Glutamatergic neuron (in vitro differentiated cells): Measurements from ENCODE around the gene RAB31. TPM values are rescaled to one million over a fixed set of nuclear protein-coding genes. Genes with fewer than 3 reads are reported as not detected.

Experiments used
- DNase-seq: peaks from one replicate; pipeline ENCODE4 v3.0.0; 2022
- H3K27ac Mint-ChIP-seq: one replicate; pipeline ENCODE4 v1.8.0; 2020; ENCODE audit warnings: mild to moderate bottlenecking, mixed read lengths, inconsistent platforms; ENCODE audit not compliant: unreplicated experiment
- H3K27me3 Mint-ChIP-seq: one replicate; pipeline ENCODE4 v1.8.0; 2020; ENCODE audit warnings: mild to moderate bottlenecking, moderate library complexity, mixed read lengths, inconsistent platforms; ENCODE audit not compliant: unreplicated experiment
- H3K36me3 Mint-ChIP-seq: one replicate; pipeline ENCODE4 v1.8.0; 2020; ENCODE audit warnings: mild to moderate bottlenecking, mixed read lengths, inconsistent platforms; ENCODE audit not compliant: unreplicated experiment
- H3K4me1 Mint-ChIP-seq: one replicate; pipeline ENCODE4 v1.8.0; 2020; ENCODE audit warnings: mild to moderate bottlenecking, low read depth, mixed read lengths, inconsistent platforms; ENCODE audit not compliant: unreplicated experiment
- H3K4me3 Mint-ChIP-seq: one replicate; pipeline ENCODE4 v1.8.0; 2020; ENCODE audit warnings: mild to moderate bottlenecking, mixed read lengths, inconsistent platforms; ENCODE audit not compliant: unreplicated experiment
- H3K9me3 Mint-ChIP-seq: one replicate; pipeline ENCODE4 v1.8.0; 2020; ENCODE audit warnings: mild to moderate bottlenecking, moderate library complexity, mixed read lengths, inconsistent platforms; ENCODE audit not compliant: unreplicated experiment
- CTCF ChIP-seq: fragments of 200-600 bp; sonication (generic); IDR thresholded peaks from one replicate; pipeline ENCODE4 v1.5.0; 2021; ENCODE audit not compliant: partially characterized antibody, unreplicated experiment
- total RNA-seq: library from RNA; stranded (reverse); fragmentation: NEBNext Ultra II Directional; extraction: Animal tissue kit (Norgen Biotek cat#: 25700); gene quantifications from one replicate; pipeline ENCODE4 v1.2.1, GENCODE V29; 2021; ENCODE audit not compliant: unreplicated experiment

RAB31 gene
- total RNA-seq, 1 donor from 2014 or later: 4.1 TPM

GRCh38 chr18:9910661-9911060, 202.6 kb downstream of the RAB31 start:
- TF ChIP-seq CTCF: no peak
- no peak for DNase-seq
- H3K9me3 Mint-ChIP-seq: peaks cover 15% of the 10 kb centered on the region

GRCh38 chr18:9911226-9911625, 203.1 kb downstream of the RAB31 start:
- Mint-ChIP-seq H3K27me3 (peaks cover 10% of the 10 kb centered on the region), H3K4me1 (peaks cover 23% of the 10 kb centered on the region), H3K4me3 (no peak overlapping the region), H3K9me3 (peaks cover 15% of the 10 kb centered on the region), H3K36me3 (no peaks in the 10 kb centered on the region), H3K27ac (no peak overlapping the region)
- TF ChIP-seq CTCF: no peak
- DNase-seq: no peak

More at GRCh38 chr18:9910661-9911060, 202.6 kb downstream of the RAB31 start:
- no peak overlapping the region for H3K27ac Mint-ChIP-seq
- H3K4me3 Mint-ChIP-seq: no peak overlapping the region
- H3K4me1 Mint-ChIP-seq: peaks cover 17% of the 10 kb centered on the region
- H3K36me3 Mint-ChIP-seq: no peaks in the 10 kb centered on the region
- H3K27me3 Mint-ChIP-seq: peaks cover 10% of the 10 kb centered on the region

Other genes with a start within 250 kb of the RAB31 start
- gene RALBP1, start 232.8 kb upstream of the RAB31 start, total RNA-seq: 38.1 TPM
- gene PPP4R1, start 93.7 kb upstream of the RAB31 start, total RNA-seq: 136 TPM
- gene TXNDC2, start 177.7 kb downstream of the RAB31 start, total RNA-seq: not detected
- gene VAPA, start 205.7 kb downstream of the RAB31 start, total RNA-seq: 187 TPM